G401 (cell line): ENCODE measurements around the gene PRKN. TPM values are rescaled to one million over a fixed set of nuclear protein-coding genes. Genes with fewer than 3 reads are reported as not detected.

Experiments
- DNase-seq: peaks from one replicate; pipeline ENCODE4 v3.0.0-alpha.2; 2015; ENCODE audit warnings: low spot score
- in situ Hi-C: cut with HindIII; loops from 2 replicates; pipeline ENCODE4 v1.10.0; 2016; ENCODE audit warnings: low sequenced_read_pairs, mixed read lengths
- total RNA-seq: library from RNA; depleted of rRNA; stranded (reverse); fragments of >200 nt; shearing (Covaris generic); gene quantifications from 2 replicates; pipeline ENCODE4 v1.2.3, GENCODE V29; 2014

PRKN gene
- total RNA-seq, 1 experiment from 2014 or later = 1.1 TPM

DNA sequence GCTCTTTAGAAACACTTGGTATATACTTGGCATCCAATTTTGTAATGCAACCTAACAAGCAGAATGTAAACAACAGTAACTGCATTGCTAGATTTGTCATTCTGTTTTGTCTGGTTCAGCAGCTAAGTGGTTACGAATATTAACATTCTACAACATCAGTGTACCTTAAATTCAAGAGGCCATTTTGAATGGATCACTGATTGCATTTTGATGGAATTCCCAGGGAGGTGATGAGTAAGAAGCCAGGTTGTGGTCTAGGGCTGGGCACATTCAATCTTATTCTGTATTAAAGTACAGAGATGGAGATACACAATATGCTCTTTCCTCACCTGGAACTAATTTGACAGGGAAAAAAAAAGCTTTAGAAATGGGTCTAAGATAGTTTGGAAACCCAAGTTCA, 483.5 kb downstream of the PRKN start:
- in situ Hi-C loops = no loop called here
- no peak for DNase-seq

DNA sequence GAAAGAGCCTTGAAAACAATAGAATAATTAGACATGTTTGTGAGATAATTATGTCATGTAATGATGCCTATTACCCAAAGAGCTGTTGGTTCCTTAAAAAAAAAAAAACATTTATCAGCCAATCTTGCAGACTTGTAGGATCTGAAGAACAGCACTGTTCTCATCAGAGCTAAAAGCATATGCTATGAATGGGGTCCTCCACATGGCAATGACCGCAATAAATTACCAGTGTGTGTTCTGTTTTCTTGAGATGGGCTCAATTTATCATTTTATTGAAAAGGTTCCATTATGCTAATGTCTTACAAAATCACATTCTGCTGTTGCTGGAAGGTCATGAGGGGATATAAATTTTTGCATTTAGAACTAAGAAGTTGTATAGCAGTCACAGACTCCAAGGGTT, 484.7 kb downstream of the PRKN start:
- DNase-seq = no peak
- in situ Hi-C loops = no loop called here

DNA sequence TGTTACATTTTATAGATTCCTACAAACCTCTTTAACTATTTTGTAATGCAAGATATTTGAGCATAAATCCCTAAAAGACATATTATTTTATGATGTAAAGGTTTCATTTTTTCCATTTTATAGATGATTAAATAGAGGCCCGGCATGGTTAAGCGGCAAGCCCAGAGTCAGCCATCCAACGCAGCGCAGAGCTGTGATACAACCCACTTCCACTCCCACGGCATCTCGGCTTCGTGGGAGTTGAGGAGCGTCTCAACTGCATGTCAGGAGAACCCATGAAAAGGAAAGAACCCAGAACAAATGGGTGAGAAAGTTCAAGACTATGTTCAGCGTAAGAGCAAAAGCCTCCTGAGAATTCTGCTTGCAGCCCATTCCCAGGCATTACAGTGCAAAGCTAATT, 488.2 kb downstream of the PRKN start:
- no peak for DNase-seq
- in situ Hi-C loops = no loop called here

DNA sequence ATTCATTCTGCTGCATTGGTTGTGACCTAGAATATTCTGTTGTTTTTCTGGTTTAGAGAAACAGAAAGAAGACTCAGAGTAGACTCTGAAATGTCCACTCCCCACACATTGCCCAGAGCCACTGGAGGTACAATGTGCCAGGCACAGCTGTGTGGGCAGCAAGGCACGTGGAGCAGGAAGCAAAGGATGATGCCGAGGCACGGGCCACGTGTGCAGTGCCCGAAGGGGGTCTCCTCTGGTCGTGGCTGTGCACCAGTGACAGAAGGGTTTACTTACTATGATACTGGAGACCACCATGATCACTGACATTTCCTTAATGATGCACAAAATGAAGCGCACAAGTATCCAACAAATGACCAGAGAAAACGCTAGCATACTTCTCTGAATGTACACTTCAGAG, 488.9 kb downstream of the PRKN start:
- no peak for DNase-seq
- in situ Hi-C loops = no loop called here

DNA sequence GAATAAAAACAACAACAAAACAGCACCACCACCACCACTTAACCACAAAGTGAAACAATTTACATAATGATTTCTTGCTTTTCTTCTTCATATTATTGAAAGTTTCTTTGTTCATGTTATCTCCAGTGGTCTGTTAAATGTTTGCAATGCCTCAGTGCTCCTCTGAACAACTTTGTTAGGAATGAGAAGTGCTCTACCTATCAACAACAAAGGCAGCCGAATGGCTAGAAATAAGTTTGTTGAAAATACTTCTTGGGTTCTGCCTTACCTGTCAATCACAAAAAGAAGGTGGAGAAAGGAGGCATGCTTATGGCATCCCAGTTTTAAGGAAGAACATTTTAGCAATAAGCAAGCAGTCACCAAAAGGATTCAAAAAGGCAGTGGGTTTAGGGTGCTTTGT, 490.2 kb downstream of the PRKN start:
- in situ Hi-C loops = no loop called here
- no peak for DNase-seq

DNA sequence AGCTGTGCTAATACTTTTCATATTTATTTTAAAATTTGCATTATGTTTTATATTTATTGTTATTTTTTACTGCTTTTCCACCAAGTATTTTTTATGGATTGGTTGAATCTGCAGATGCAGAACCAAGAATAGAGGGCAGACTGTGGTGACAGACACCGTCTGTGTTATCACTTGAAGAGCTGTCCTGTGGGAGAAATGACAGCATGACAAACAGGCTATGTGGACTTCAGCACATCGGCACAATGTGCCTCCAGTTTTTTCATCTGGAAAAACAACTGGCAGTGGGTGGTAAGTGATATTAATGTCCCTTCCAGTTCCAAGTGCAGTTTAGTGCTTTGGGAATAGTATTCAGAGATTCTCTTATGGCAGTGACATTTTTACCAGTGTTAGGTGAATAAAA, 492.9 kb downstream of the PRKN start:
- no peak for DNase-seq
- in situ Hi-C loops = no loop called here

DNA sequence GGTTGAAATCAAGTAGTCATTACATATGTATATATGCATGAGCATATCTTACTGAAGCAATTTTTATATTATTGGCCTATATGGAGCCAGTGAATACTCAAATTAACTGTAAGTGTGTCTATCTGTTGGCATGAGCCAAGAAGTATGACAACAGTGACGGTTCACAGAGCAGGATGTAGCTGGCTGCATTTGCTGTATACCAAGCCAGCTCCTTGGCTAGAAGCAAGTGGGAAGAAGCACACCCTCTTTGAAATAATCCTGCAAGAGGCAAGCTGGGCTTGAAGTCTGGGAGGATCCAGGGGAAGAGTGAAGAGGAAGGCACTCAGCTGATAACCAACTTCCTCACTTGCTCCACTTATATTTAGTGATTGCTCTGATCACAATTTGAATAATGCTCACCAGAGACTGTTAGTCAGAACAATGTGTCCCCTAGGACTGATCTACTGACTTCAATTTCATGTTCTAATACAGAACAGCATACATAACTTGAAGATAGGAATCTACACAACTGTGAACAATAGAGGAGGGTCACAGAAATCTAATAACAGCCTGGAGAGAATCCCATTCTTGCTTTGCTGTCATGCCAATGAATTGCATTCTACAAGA, 497.3 kb downstream of the PRKN start:
- in situ Hi-C loops = no loop called here
- no peak for DNase-seq

DNA sequence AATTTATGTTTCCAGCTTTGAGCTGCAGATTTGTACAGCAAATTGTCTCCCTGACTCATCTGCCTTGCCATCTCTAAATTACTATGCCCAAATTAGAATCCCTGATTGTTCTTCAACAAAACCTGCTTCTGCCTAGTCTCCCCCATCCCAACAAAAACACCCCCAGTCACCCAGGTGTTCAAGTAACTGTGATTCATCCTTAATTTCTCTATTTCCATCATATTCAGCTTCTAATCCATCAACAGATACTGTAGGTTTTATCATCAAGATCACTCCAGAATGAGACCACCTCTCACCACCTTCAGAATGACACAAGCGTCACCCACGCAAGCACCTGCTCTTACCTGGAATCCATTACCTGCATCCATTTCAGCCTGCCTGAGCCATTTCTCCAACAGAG, 498.5 kb downstream of the PRKN start:
- DNase-seq = no peak
- in situ Hi-C loops = no loop called here

DNA sequence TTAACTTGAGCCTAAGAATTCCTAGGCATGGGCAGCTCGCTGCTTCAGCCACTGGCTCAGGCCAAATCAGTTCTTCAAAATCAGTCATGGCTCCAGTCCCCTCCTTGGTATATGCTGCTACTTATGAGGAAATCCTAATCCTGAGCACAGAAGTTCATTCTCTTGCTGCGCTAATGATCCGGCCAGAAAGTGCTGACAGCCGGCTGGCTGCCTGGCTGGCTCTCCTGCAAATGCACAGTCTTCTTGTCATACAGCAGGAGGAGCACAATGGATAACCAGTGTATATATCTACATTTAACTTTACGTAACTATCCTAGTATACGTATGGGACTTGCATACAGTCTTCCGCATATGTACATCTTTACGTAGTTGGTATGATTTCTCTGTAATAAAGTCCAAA, 500.8 kb downstream of the PRKN start:
- in situ Hi-C loops = no loop called here
- DNase-seq = no peak

DNA sequence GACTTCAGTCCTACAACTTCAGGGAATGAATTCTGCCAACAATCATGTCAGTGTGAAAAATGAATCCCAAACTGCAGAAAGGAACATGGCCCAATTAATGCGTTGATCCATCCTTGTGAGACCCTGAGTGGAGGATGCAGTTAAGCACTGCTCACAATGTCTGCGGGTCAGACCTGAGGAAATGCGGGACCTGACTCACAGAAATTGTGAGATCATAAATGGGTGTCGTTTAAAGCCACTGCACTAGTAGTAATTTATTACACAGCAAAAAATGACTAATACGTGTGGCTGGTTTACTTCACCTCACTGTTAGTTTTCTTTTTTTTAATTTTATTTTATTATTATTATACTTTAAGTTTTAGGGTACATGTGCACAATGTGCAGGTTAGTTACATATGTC, 505.0 kb downstream of the PRKN start:
- in situ Hi-C loops = no loop called here
- no peak for DNase-seq

DNA sequence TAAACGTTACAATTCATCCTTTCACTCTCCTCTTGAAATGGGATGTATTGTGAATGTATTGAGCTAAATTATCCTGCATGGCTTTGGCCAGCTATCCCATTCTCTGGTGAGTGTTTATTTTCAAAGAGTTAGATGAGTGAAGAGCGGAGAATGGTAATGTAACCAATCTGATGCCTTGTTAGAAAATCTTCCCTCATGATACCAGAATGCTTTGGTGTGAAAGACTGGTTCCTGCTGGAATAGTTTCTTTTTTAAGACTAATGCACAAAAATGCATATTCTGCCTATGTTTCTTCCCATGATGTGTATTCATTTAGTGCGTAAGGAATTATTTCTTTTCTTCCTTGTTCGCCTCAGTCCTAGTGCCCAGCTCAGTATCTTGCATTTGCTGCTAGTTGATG, 506.7 kb downstream of the PRKN start:
- in situ Hi-C loops = no loop called here
- no peak for DNase-seq

DNA sequence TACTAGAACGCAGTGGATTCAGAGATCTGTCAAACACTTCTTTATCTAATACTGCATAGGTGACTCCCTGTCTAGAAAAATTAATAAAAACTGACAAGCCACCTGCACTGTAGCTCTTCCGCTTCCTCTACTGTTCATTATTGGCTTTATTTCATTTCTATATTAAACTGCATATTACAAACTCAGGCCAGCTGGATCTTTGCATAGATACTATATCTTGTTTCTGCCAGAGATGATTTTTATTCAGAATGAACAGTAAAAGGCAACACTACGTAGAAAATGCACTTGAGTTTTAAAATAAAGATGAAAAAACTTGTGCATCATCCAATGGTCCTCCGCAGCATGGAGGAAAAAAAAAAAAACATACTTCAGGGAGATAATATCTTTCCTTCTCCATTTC, 508.3 kb downstream of the PRKN start:
- in situ Hi-C loops = no loop called here
- DNase-seq = no peak

DNA sequence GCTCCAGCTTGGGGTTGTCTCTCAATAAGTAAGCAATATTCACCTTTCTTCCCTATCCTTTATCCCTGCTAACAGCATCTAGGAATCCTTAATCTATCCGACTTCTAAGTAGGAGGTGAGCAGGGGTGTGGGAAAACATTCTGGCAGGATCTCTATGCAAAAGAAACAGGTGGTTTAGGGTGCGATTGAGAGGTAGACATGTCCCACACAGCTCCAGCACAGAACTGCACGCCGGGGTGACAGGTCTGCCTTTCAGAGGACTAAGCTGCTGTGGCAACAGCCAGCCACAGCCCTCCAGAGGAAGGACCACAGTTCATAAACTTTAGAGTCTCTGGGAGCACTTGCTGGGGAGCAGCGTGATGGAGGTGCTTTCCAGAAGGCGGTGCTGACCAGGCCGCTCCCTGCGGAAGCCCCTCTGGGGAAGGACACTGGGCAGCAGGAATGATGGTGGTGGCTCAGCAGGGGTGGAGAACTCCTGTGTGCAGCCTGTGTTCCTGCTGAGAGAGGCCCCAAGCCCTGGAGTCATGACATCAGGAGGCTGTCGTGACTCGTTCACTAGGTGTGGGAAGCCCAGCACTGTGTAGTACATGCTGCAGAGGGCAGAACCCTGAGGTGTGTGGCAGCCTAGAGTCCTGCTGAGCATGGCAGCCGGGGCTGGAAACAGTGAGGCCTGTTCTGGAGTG, 509.6 kb downstream of the PRKN start:
- DNase-seq = no peak
- in situ Hi-C loops = no loop called here

DNA sequence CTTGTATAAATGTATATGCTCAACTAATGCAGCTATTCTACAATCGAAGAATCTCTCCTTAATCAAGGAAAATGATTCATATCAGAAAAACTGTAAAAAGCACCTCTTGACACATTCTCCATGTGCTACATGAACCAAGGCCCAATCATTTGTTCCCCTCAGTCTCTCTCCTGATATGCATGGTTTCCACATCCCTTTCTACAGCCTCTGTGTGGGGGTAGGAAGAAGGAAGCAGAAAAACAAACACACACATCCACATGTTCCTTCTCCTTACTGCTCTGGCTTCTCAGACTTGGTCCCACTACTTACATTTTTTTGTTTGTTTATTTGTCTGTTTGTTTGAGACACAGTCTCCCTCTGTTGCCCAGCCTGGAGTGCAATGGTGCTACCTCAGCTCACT, 510.5 kb downstream of the PRKN start:
- DNase-seq = no peak
- in situ Hi-C loops = no loop called here

DNA sequence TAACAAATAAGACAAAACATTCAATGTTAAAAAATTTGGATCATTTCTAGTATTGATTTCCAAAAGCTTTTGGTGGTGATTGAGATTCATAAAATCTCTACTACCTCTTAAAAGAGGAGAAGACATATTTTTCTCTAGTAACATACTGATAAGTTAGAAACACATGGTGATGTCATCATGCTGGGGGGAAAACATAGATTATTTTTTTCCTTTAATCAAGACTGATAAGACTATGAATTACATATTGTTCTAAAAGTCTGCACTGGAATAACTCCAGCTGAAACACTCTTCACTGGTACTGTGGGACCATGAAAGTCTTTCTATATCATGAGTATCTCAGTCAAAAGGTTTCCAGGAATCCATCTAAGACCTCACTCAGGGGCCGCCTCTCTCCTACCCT, 515.8 kb downstream of the PRKN start:
- in situ Hi-C loops = no loop called here
- no peak for DNase-seq

DNA sequence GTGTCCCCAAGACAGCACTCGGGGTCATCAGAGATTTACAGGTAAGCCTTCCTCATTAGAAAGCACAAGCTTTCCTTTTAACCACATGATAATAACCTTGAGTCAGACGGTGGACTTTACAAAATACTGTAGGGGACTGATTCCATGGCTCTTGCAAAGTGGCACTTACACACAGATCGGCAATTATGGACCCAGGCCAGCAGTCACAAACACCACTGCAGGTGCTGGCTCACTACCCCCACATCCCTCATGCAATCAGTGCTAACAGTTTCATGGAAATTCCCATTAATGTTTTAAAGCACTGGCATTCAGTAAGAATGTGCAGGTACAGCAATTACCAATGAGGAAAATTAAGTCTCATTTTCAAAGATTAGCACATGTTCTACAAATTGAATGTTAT, 516.5 kb downstream of the PRKN start:
- DNase-seq = peak; percentile 14
- in situ Hi-C loops = no loop called here

DNA sequence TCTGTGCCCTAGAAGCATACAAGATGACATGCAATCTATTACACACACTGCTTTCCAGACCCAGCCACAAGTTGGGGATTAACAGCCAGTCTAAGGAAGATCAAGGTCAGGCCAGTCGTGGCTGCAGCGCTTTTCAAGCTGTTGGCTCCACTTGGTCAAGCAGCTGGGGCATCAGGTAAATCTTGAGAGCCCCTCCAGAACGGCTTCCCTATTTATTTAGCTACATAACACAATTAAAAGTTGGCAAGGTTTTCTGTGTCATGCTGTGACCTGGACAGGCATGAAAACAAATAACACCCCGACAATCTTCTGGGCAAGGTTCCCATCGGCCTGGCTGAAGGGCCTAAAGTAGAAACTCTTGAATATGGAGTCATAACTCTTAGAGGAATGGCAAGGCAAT, 524.3 kb downstream of the PRKN start:
- in situ Hi-C loops = no loop called here
- peak; percentile 15 for DNase-seq

DNA sequence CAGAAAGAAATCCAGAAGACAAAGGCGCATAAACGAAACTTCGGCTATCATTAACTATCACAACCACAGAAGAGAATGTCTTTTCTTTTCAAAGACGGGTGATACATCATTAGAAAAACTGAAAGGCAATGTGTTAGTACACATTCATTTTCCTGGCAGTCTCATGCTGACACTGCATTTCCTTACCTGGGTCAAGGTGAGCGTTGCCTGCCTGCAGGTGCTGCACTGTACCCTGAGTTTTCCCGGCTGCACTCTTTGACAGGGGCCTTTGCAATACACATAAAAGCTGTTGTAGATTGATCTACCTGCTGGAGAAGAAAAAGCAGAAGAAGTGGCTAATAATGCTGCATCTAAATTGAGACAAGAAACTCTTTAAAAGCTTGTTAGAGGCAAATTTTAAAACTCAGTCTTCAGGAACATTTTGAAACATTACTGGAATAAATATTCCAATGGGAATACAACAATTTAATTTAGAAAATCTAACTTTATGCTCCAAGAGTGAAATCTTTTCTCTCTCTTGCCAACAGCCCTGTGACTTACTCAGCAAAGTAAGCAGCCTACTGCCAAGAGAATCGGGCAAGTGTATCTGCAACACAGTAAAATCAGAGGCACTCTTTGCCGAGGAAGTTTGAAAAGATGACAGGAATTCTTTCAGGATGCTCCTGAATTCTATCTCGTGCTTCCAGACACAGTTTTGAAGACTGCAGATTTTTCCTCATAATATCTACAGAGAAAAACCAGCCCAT, 526.4 kb downstream of the PRKN start:
- no peak for DNase-seq
- in situ Hi-C loops = no loop called here

DNA sequence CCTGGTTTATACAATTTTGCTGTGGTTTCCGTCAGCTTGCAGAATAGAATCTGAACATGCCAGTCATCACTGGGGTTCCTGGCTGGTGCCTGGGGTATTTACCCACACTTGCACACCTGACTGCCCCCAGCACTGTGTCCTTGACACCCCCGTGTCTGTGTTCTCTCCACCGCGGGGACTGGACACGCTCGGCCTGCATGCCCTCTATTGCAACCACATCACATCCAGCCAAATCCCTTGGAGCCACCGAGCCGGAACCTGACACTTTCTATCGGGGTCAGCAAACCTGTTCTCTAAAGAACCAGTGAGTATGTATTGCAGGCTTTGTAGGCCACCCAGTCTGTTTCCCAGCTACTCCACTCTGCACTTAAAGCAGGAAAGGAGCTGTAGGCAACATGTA, 527.5 kb downstream of the PRKN start:
- DNase-seq = no peak
- in situ Hi-C loops = no loop called here

DNA sequence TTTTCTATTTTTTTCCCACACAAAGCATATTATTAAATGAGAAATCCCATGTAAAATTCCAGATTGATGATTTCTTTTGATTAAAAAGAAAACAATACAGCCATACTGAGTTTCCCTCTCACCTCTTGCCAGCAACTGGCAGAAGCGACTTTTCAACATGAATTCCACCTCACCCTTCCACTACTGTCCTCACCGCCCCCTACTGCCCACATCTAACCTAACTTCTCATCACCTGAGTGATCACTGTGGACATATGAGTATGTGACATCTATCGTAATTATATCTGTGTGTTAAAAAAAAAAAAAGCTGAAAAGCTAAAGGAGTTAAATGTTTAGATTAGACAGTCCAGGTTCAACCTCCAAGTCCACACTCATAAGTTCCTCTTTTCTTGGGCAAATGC, 528.6 kb downstream of the PRKN start:
- no peak for DNase-seq
- in situ Hi-C loops = no loop called here

DNA sequence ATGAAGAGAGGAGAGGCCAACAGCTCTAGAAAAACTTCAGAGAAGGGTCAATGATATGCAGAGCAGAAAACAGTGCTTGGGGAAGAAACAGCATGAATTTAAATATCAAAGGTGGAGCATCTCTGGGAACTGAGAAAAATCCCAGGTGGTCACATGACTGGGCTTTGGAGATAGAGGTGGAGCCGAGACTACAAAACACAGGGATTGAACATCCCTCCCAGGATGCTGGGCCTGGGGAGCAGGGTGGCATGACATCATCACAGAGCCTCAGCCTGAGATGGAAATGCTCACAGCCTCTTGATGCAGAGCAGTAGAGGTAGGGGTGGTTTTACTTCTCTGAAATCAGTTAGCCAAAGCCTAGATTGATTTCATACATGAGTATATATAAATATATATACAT, 529.5 kb downstream of the PRKN start:
- in situ Hi-C loops = no loop called here
- no peak for DNase-seq
